Measurements from ENCODE around the gene STRN3. TPM values are rescaled to one million over a fixed set of nuclear protein-coding genes. Genes with fewer than 3 reads are reported as not detected.

The STRN3 gene
- total and polyA plus RNA-seq, 2 of the 8 experiments (the other 6 are each of a cell fraction or from before 2014, with no cell fraction given) = 8.7 to 38.1 TPM

DNA sequence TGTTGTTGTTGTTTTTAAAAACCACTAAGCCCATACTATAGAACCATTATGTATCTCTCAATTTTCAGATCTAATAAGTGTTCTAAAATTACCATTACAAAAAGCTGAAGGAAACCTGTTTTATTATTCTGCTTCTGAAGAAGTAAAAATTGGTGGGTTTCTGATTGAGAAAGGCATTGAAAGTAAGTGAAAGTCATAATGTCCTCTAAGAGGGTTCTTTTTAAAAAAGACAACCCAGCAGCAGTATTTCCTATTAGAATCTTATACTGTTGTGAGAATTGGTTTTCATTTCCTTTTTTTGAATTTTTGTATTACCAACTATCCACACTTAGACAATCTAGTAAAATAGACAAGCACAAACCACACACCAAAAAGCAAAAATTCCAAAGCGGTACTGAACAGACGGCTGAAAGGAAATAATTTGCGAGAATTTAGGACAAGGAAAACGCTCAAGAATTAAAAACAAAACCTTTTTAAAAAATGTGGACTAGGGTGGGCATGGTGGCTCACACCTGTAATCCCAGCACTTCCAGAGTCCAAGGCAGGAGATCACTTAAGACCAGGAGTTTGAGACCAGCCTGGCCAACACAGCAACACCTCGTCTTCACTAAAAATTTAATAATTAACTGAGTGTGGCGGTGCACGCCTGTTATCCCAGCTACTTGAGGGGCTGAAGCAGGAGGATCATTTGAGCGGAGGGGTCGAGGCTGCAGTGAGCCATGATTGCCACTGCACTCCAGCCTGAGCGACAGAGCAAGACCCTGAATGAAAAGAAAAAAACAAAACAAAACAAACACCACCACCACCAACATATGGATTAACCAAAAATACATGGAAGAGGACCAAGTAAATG, 67.4 kb downstream of the STRN3 start:
- Histone ChIP-seq H2BK120ac (replicated peaks; ENCODE audit: low read depth, low read length) (no peak overlapping the region), H2AK5ac (ENCODE audit: low read depth, low read length) (no peak overlapping the region), H2AFZ (ENCODE audit: low read length) (no peak overlapping the region), H3K56ac (replicated peaks; ENCODE audit: insufficient read length, low read depth, low read length) (no peak overlapping the region), H3K9ac (replicated peaks in 1 of 4; ENCODE audit: extremely low read depth in 1 of 4, low read depth in 3 of 4, low read length in 3 of 4) (no peak overlapping the region), H2BK12ac (ENCODE audit: low read depth, low read length) (no peak overlapping the region), H4K20me1 (replicated peaks in 1 of 2; ENCODE audit: control insufficient read depth in 1 of 2, insufficient read depth in 2 of 2, low read length in 2 of 2) (peaks cover 0 to 5% of the 10 kb centered on the region in 2 experiments), H4K5ac (ENCODE audit: insufficient read length, low read depth, low read length) (no peak overlapping the region), H2BK15ac (ENCODE audit: low read length) (no peak overlapping the region), H3K4me3 (ENCODE audit: extremely low read depth in 1 of 4, insufficient read depth in 2 of 4, low read depth in 3 of 4, low read length in 4 of 4) (no peak overlapping the region), H3K4me2 (ENCODE audit: insufficient read depth in 1 of 2, low read depth in 2 of 2, low read length in 2 of 2) (no peak overlapping the region), H3K27ac (ENCODE audit: low read depth, low read length) (no peak overlapping the region), H2BK5ac (ENCODE audit: low read depth, low read length) (no peak overlapping the region), H3K79me1 (ENCODE audit: low read depth, low read length) (no peaks in the 10 kb centered on the region; the same call in none of the 2 replicates), H3K14ac (ENCODE audit: insufficient read length) (no peak overlapping the region), H3K4me1 (replicated peaks in 1 of 4; ENCODE audit: control insufficient read depth in 3 of 4, insufficient read depth in 4 of 4, low read length in 3 of 4) (0 out of 7 replicates have a peak, but pooled peaks cover 0 to 3% (median 0%) of the 10 kb centered on the region in 4 experiments), H4K8ac (ENCODE audit: extremely low read depth, insufficient read depth, low read length) (no peak overlapping the region), H3K23me2 (ENCODE audit: low read depth, low read length) (no peaks in the 10 kb centered on the region), H4K91ac (replicated peaks; ENCODE audit: insufficient read length, low read length) (no peak overlapping the region), H3K36me3 (ENCODE audit: control insufficient read depth in 2 of 4, insufficient read depth in 4 of 4, low read length in 3 of 4) (peaks cover 0 to 13% (median under 1%) of the 10 kb centered on the region in 4 experiments; a peak in 3 of 8 replicates), H3K27me3 (replicated peaks in 1 of 4; ENCODE audit: control insufficient read depth in 3 of 4, extremely low read depth in 1 of 4, insufficient read depth in 3 of 4, low read length in 3 of 4) (no peaks in the 10 kb centered on the region), H3K79me2 (ENCODE audit: control insufficient read depth in 1 of 2, insufficient read depth in 2 of 2, low read length in 2 of 2) (peaks cover 3 to 62% of the 10 kb centered on the region in 2 experiments; a peak in 3 of 4 replicates), H3K4ac (replicated peaks; ENCODE audit: insufficient read length, low read depth, low read length) (no peak overlapping the region), H3K23ac (ENCODE audit: insufficient read length) (no peak overlapping the region), H3K9me3 (ENCODE audit: insufficient read depth in 2 of 2, low read depth in 1 of 2, low read length in 1 of 2) (no peaks in the 10 kb centered on the region), H3K18ac (ENCODE audit: extremely low read depth, low read length) (no peak overlapping the region), H2BK20ac (ENCODE audit: low read length) (no peak overlapping the region)
- 94% methylated on average over 10 of the region's 10 CpGs; no CpG with 5 or more reads in 1 of the 2 experiments for WGBS, 2 experiments (ENCODE audit: extremely low coverage in 1 of 2, insufficient coverage in 1 of 2, insufficient read length in 1 of 2, insufficient replicate concordance in 2 of 2, low coverage in 1 of 2, low lambda C conversion rate in 2 of 2, missing lambda C conversion rate in 1 of 2)
- no peak for TF ChIP-seq FOSL1 (IDR thresholded peaks at IDR 0.05; ENCODE audit: insufficient read depth, low read depth, low read length)
- TF ChIP-seq KDM5A (IDR thresholded peaks at IDR 0.05; ENCODE audit: low read length) = no peak
- no peak for TF ChIP-seq CBX5 (IDR thresholded peaks at IDR 0.05; ENCODE audit: low read depth, low read length)
- TF ChIP-seq PHF8 (conservative IDR thresholded peaks at IDR 0.05; ENCODE audit: low read depth, low read length) = no peak
- TF ChIP-seq HDAC2 (IDR thresholded peaks at IDR 0.05; ENCODE audit: borderline replicate concordance in 1 of 2, low read depth in 2 of 2, low read length in 2 of 2) = no peak
- TF ChIP-seq, protein P1, sequence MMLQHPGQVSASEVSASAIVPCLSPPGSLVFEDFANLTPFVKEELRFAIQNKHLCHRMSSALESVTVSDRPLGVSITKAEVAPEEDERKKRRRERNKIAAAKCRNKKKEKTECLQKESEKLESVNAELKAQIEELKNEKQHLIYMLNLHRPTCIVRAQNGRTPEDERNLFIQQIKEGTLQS (IDR thresholded peaks at IDR 0.05; ENCODE audit: insufficient read depth, low read depth, low read length) = no peak
- TF ChIP-seq SP2 (IDR thresholded peaks at IDR 0.05; ENCODE audit: low read length) = no peak
- no peak for TF ChIP-seq POU5F1 (IDR thresholded peaks at IDR 0.05; ENCODE audit: low read depth, low read length)
- TF ChIP-seq CTBP2 (IDR thresholded peaks at IDR 0.05; ENCODE audit: borderline replicate concordance, insufficient read depth, insufficient read length, low read length) = no peak
- DNase-seq (ENCODE audit: low read depth in 1 of 2, low spot score in 2 of 2) (no peak), FAIRE-seq (no peak)
- POLR2A ChIA-PET (ENCODE audit: partially characterized antibody) = interaction anchor here (0.9 kb wide), 1 partner anchor 14 kb away, joined by 4 read pairs; no protein-coding TSS in a partner anchor
- CTCF ChIA-PET (ENCODE audit: partially characterized antibody) = interaction anchor here (0.6 kb wide), 1 partner anchor 40 kb away, joined by 3 read pairs; no protein-coding TSS in a partner anchor

Measured in H1 (cell line).